ENCODE results near the gene LACC1.

Gene LACC1

GRCh38 chr13:43894438-43894837, 14.7 kb downstream of the LACC1 start:
- ATAC-seq, result no peak

DNA sequence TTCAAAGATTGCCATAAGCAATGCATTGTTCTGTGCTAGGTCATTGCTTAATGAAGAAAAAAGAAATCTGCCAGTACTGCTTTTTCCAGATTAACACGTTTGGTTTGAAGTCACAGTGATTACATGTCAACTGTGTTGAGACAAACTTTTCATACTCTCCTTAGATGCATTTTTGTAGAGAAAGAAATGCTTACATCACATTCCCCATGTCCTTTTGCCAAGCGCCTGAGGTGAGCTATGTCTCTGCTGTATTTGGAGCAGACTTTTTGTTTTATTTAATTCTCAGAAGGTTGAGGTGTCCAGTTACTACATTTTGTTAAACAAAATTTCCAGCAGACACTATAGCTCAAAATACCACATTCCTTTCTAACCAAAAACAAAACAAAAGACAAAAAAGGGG, 16.2 kb downstream of the LACC1 start:
- ATAC-seq, result no peak

- peak in 1 of 2 donors; percentile 53 for ATAC-seq
Measured at GRCh38 chr13:43905435-43906031, 25.8 kb downstream of the LACC1 start.

GRCh38 chr13:43908156-43909126, 28.7 kb downstream of the LACC1 start:
- peak; percentile 50 to 69 for ATAC-seq

GRCh38 chr13:43910856-43911255, 31.2 kb downstream of the LACC1 start:
- ATAC-seq, result no peak

- ATAC-seq, result no peak
Measured at GRCh38 chr13:43911278-43911677, 31.6 kb downstream of the LACC1 start.

DNA sequence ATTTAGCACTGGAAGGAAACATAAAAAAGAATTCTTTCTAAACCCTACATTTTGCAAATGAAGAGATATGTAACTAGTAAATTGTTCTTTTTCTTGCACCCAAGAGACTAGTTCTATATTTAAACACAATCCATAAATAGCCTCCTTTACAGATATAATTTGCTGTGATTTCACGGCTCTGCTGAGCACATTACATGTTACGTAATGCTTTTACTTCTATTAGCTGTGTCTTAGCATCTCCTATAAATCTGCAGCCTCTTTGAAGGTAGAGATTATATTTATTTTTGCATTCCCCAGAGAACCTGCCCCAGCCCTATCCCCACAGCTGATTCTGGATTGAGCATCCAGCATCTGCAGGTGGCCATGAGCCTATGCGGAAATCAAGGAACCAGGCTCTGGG, 32.2 kb downstream of the LACC1 start:
- no peak for ATAC-seq

GRCh38 chr13:43915451-43915850, 35.7 kb downstream of the LACC1 start:
- no peak for ATAC-seq

- no peak for ATAC-seq
Measured at GRCh38 chr13:43916828-43917227, 37.1 kb downstream of the LACC1 start.

GRCh38 chr13:43918636-43919035, 38.9 kb downstream of the LACC1 start:
- no peak for ATAC-seq

GRCh38 chr13:43920965-43921674, 41.4 kb downstream of the LACC1 start:
- ATAC-seq, result no peak

DNA sequence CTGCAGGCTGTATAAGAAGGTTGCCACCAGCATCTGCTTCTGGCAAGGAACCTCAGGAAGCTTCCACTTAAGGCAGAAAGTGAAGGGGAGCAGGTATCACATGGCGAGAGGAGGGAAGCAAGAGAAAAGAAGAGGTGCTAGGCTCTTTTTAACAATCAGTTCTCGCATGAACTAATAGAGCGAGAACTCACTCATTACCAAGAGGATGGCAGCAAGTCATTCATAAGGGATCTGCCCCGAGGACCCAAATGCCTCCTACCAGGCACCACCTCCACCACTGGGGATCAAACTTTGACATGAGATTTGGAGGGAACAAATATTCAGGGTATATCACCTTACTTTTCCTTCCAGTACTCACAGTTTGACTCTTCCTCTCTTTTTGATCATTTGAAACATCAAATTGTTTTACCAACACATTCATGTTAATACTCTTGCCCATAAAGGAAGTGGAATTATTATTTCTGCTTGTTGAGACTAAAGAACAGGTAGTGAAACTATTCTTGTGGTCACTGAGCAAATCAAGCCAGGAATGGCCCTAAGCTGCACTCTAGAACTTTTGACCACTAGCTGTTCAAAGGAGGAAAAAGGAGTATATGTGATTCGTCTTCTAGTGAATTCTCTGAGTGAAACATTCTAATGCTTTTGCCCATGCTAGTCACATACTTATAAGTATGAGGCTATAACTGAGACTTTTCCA, 45.0 kb downstream of the LACC1 start:
- no peak for ATAC-seq

DNA sequence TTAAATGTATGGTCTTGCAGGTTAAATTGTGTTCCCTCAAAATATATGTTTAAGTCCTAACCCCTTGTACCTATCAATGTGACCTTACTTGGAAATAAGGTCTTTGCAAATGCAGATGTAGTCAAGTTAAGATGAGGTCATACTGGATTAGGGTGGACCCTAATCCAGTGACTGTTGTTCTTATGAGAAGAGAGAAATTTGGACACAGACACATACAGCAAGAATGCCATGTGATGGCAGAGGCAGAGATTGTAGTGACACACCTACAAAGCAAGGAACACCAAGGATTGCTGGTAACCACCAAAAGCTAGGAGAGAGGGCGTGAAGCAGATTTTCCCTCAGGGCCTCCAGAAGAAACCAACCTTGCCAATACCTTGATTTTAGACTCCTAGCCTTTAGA, 50.2 kb downstream of the LACC1 start:
- no peak for ATAC-seq

- peak in 1 of 2 donors; percentile 60 for ATAC-seq
Measured at GRCh38 chr13:43933378-43933777, 53.7 kb downstream of the LACC1 start.

- ATAC-seq, result no peak
Measured at GRCh38 chr13:43934273-43934672, 54.6 kb downstream of the LACC1 start.

DNA sequence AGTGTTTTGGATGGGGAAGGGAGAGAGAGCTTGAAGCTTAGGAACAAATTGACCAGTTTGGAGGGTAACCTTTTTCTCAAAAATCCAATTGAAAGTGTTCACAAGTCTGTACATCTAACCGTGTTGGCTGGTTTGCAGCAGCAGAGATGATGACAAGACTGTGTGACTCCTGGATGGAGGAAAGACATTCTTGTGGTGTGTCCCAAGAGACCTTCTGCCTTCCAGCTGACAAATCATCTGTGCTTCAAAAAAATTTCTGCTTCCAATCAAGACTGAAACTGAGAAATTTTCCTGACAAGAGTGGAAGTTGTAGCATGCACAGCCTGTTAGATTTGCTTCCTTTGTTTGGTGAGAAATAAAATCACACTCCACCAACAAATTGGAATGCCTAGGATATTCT, 56.2 kb downstream of the LACC1 start:
- ATAC-seq, result no peak

GRCh38 chr13:43936647-43937046, 56.9 kb downstream of the LACC1 start:
- ATAC-seq, result no peak

GRCh38 chr13:43937839-43938238, 58.1 kb downstream of the LACC1 start:
- no peak for ATAC-seq

DNA sequence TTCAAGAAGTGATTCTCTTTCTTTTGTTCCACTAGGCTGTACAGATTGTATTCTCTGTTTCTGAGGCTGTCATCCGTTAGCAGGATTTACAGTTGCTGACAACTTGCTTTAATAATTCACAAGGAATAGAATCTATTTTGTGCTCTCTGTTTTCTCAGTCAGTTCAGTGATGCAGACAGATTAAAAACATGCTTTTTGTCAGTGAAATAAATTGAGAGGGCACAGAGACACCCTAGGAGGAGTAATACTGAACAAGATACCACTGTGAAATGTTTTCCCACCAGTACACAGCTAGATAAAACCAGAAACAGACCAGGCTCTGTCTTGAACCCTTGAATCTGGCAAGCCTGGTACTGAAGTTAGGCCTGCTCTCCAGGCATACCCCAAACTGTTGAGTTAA, 58.7 kb downstream of the LACC1 start:
- ATAC-seq, result no peak

GRCh38 chr13:43939086-43939485, 59.4 kb downstream of the LACC1 start:
- no peak for ATAC-seq

DNA sequence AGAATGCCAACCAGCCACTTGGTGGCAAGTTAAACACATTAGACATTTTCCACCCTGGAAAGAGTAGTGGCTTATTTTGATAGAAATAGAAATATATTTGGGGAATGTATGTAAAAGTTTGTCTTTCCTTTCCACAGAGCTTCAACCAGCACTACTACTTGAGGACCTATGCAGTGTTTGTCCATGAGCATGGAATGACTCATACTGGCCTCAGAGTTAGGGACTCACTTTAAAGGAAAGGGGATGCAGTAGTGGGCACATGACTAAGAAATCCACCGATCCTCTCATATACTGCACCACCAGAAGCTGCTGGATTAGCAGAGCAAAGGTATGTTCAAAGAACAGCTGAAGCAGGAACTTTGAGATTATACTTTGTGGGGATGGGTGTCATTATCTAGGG, 62.6 kb downstream of the LACC1 start:
- no peak for ATAC-seq
